ENCODE results near the gene NPAS3.

Gene NPAS3

GRCh38 chr14:33381717-33382116, 443.0 kb downstream of the NPAS3 start:
- DNase-seq (ENCODE audit: low spot score), result no peak

GRCh38 chr14:33386140-33386539, 447.5 kb downstream of the NPAS3 start:
- DNase-seq (ENCODE audit: low spot score), result no peak

- DNase-seq (ENCODE audit: low spot score), result no peak
These were observed 448.1 kb downstream of the NPAS3 start for GRCh38 chr14:33386781-33387180.

- no peak for DNase-seq (ENCODE audit: low spot score)
These were observed 451.7 kb downstream of the NPAS3 start for GRCh38 chr14:33390335-33390734.

GRCh38 chr14:33393231-33393894, 454.7 kb downstream of the NPAS3 start:
- DNase-seq (ENCODE audit: low spot score), result no peak

GRCh38 chr14:33393895-33394368, 455.3 kb downstream of the NPAS3 start:
- no peak for DNase-seq (ENCODE audit: low spot score)

GRCh38 chr14:33401311-33401710, 462.6 kb downstream of the NPAS3 start:
- no peak for DNase-seq (ENCODE audit: low spot score)

GRCh38 chr14:33402604-33403003, 463.9 kb downstream of the NPAS3 start:
- no peak for DNase-seq (ENCODE audit: low spot score)

GRCh38 chr14:33404054-33404453, 465.4 kb downstream of the NPAS3 start:
- DNase-seq (ENCODE audit: low spot score), result no peak

GRCh38 chr14:33404964-33405574, 466.4 kb downstream of the NPAS3 start:
- DNase-seq (ENCODE audit: low spot score), result no peak

- no peak for DNase-seq (ENCODE audit: low spot score)
These were observed 468.1 kb downstream of the NPAS3 start for GRCh38 chr14:33406766-33407165.

- no peak for DNase-seq (ENCODE audit: low spot score)
These were observed 469.6 kb downstream of the NPAS3 start for GRCh38 chr14:33408291-33408690.

GRCh38 chr14:33412450-33412849, 473.8 kb downstream of the NPAS3 start:
- DNase-seq (ENCODE audit: low spot score), result no peak

- DNase-seq (ENCODE audit: low spot score), result no peak
These were observed 474.7 kb downstream of the NPAS3 start for GRCh38 chr14:33413381-33413780.

- DNase-seq (ENCODE audit: low spot score), result no peak
These were observed 475.4 kb downstream of the NPAS3 start for GRCh38 chr14:33414041-33414440.

GRCh38 chr14:33420051-33420627, 481.5 kb downstream of the NPAS3 start:
- no peak for DNase-seq (ENCODE audit: low spot score)

- DNase-seq (ENCODE audit: low spot score), result no peak
These were observed 491.8 kb downstream of the NPAS3 start for GRCh38 chr14:33430414-33431035.

- DNase-seq (ENCODE audit: low spot score), result peak; percentile 22
These were observed 493.8 kb downstream of the NPAS3 start for GRCh38 chr14:33432407-33433023.

GRCh38 chr14:33433396-33433795, 494.7 kb downstream of the NPAS3 start:
- DNase-seq (ENCODE audit: low spot score), result no peak

- peak; percentile 66 for DNase-seq (ENCODE audit: low spot score)
These were observed 497.4 kb downstream of the NPAS3 start for GRCh38 chr14:33435911-33436689.

GRCh38 chr14:33441633-33442032, 503.0 kb downstream of the NPAS3 start:
- DNase-seq (ENCODE audit: low spot score), result no peak

GRCh38 chr14:33444136-33444535, 505.5 kb downstream of the NPAS3 start:
- no peak for DNase-seq (ENCODE audit: low spot score)
